ENCODE results near the gene ITGA1.

ITGA1 gene

GRCh38 chr5:52985306-52985705, 197.6 kb downstream of the ITGA1 start:
- FAIRE-seq (no peak), DNase-seq (ENCODE audit: extremely low spot score, insufficient read length, low read depth) (no peak)

- FAIRE-seq (no peak), DNase-seq (ENCODE audit: extremely low spot score, insufficient read length, low read depth) (no peak)
Observed at GRCh38 chr5:52987711-52988331, 200.1 kb downstream of the ITGA1 start.

GRCh38 chr5:52988335-52989024, 200.8 kb downstream of the ITGA1 start:
- no peak for FAIRE-seq
- DNase-seq (ENCODE audit: extremely low spot score, insufficient read length, low read depth) = no peak

GRCh38 chr5:52989025-52989780, 201.5 kb downstream of the ITGA1 start, which contains the start of gene ITGA2:
Gene ITGA2, plus strand, starts transcription at chr5:52989352. Its CDS starts 117 bp downstream, at chr5:52989469.
- DNase-seq (ENCODE audit: extremely low spot score, insufficient read length, low read depth) = no peak
- FAIRE-seq = no peak

- DNase-seq (ENCODE audit: extremely low spot score, insufficient read length, low read depth) (no peak), FAIRE-seq (no peak)
Observed at GRCh38 chr5:52989781-52990527, 202.2 kb downstream of the ITGA1 start.

GRCh38 chr5:52990528-52990925, 202.8 kb downstream of the ITGA1 start:
- DNase-seq (ENCODE audit: extremely low spot score, insufficient read length, low read depth) (no peak), FAIRE-seq (no peak)

- DNase-seq (ENCODE audit: extremely low spot score, insufficient read length, low read depth) = no peak
Observed at GRCh38 chr5:52993367-52993766, 205.7 kb downstream of the ITGA1 start.

GRCh38 chr5:52994266-52994665, 206.6 kb downstream of the ITGA1 start:
- DNase-seq (ENCODE audit: extremely low spot score, insufficient read length, low read depth) (no peak), FAIRE-seq (no peak)

More at GRCh38 chr5:52993367-52993766, 205.7 kb downstream of the ITGA1 start:
- FAIRE-seq = no peak

- DNase-seq (ENCODE audit: extremely low spot score, insufficient read length, low read depth) = no peak
- no peak for FAIRE-seq
Observed at GRCh38 chr5:52995095-52995494, 207.4 kb downstream of the ITGA1 start.

- DNase-seq (ENCODE audit: extremely low spot score, insufficient read length, low read depth) = no peak
- no peak for FAIRE-seq
Observed at GRCh38 chr5:52995914-52996313, 208.2 kb downstream of the ITGA1 start.

GRCh38 chr5:52996979-52997378, 209.3 kb downstream of the ITGA1 start:
- FAIRE-seq = no peak
- no peak for DNase-seq (ENCODE audit: extremely low spot score, insufficient read length, low read depth)

GRCh38 chr5:52997424-52997823, 209.7 kb downstream of the ITGA1 start:
- no peak for DNase-seq (ENCODE audit: extremely low spot score, insufficient read length, low read depth)
- FAIRE-seq = no peak

GRCh38 chr5:52998552-52999313, 211.0 kb downstream of the ITGA1 start:
- FAIRE-seq (no peak), DNase-seq (ENCODE audit: extremely low spot score, insufficient read length, low read depth) (no peak)

GRCh38 chr5:52999344-52999949, 211.7 kb downstream of the ITGA1 start:
- no peak for DNase-seq (ENCODE audit: extremely low spot score, insufficient read length, low read depth)
- FAIRE-seq = no peak

- DNase-seq (ENCODE audit: extremely low spot score, insufficient read length, low read depth) (no peak), FAIRE-seq (no peak)
Observed at GRCh38 chr5:53001541-53001940, 213.8 kb downstream of the ITGA1 start.

GRCh38 chr5:53002491-53002890, 214.8 kb downstream of the ITGA1 start:
- FAIRE-seq (no peak), DNase-seq (ENCODE audit: extremely low spot score, insufficient read length, low read depth) (no peak)

GRCh38 chr5:53003144-53003543, 215.4 kb downstream of the ITGA1 start:
- FAIRE-seq = no peak
- no peak for DNase-seq (ENCODE audit: extremely low spot score, insufficient read length, low read depth)

- no peak for FAIRE-seq
Observed at GRCh38 chr5:53006911-53007890, 219.5 kb downstream of the ITGA1 start.

More at GRCh38 chr5:53006911-53007890, 219.5 kb downstream of the ITGA1 start:
- no peak for DNase-seq (ENCODE audit: extremely low spot score, insufficient read length, low read depth)
